KMS-11 (cell line): ENCODE measurements around the gene EFNA3.

Experiments
- H2AFZ ChIP-seq: fragments of 200-600 bp; sonication (generic); 2 replicates; pipeline ENCODE4 v1.6.1; 2016; ENCODE audit warnings: antibody characterized with exemption, mixed run types, low read depth
- H3K27ac ChIP-seq: fragments of 200-600 bp; sonication (generic); 2 replicates; pipeline ENCODE4 v1.6.1; 2016; ENCODE audit warnings: mild to moderate bottlenecking, mixed run types
- H3K27me3 ChIP-seq: fragments of 200-600 bp; sonication (generic); 2 replicates; pipeline ENCODE4 v1.6.1; 2017; ENCODE audit warnings: mild to moderate bottlenecking, low read depth, mixed run types, moderate library complexity; ENCODE audit not compliant: insufficient read depth
- H3K36me3 ChIP-seq: fragments of 200-600 bp; sonication (generic); 2 replicates; pipeline ENCODE4 v1.6.1; 2017; ENCODE audit warnings: mild to moderate bottlenecking, mixed run types; ENCODE audit not compliant: insufficient read depth
- H3K4me1 ChIP-seq: fragments of 200-600 bp; sonication (generic); 2 replicates; pipeline ENCODE4 v1.6.1; 2016; ENCODE audit warnings: mild to moderate bottlenecking, low read depth, mixed run types; ENCODE audit not compliant: poor library complexity, severe bottlenecking
- H3K4me2 ChIP-seq: fragments of 200-600 bp; sonication (generic); 2 replicates; pipeline ENCODE4 v1.7.0; 2016; ENCODE audit warnings: mild to moderate bottlenecking, mixed run types
- H3K4me3 ChIP-seq: fragments of 200-600 bp; sonication (generic); IDR thresholded peaks from 2 replicates; pipeline ENCODE4 v1.6.1; 2017; ENCODE audit warnings: low read depth, low read length, mixed read lengths; ENCODE audit not compliant: insufficient read depth
- H3K79me2 ChIP-seq: fragments of 200-600 bp; sonication (generic); 2 replicates; pipeline ENCODE4 v1.6.1; 2016; ENCODE audit warnings: low read depth, mixed run types; ENCODE audit not compliant: insufficient read depth
- H3K9ac ChIP-seq: fragments of 200-600 bp; sonication (generic); 2 replicates; pipeline ENCODE4 v1.6.1; 2016; ENCODE audit warnings: mild to moderate bottlenecking, mixed run types
- H4K20me1 ChIP-seq: fragments of 200-600 bp; sonication (generic); 2 replicates; pipeline ENCODE4 v1.6.1; 2016; ENCODE audit warnings: mild to moderate bottlenecking, mixed run types; ENCODE audit not compliant: insufficient read depth
- CTCF ChIP-seq: fragments of 200-600 bp; sonication (generic); conservative IDR thresholded peaks from 2 replicates; pipeline ENCODE4 v1.6.1; 2017; ENCODE audit warnings: low read depth, mild to moderate bottlenecking, antibody characterized with exemption, low read length, moderate library complexity, mixed read lengths

The EFNA3 gene

GRCh38 chr1:155037043-155037442, 41.6 kb upstream of the EFNA3 start:
- no peaks in the 10 kb centered on the region for H4K20me1 ChIP-seq
- H3K27me3 ChIP-seq, result peaks cover 27% of the 10 kb centered on the region; the same call in 1 of the 2 replicates
- no peak overlapping the region for H3K4me2 ChIP-seq
- H3K9ac ChIP-seq, result no peak overlapping the region
- TF ChIP-seq CTCF, result no peak
- H3K4me3 ChIP-seq, result no peak overlapping the region
- H2AFZ ChIP-seq, result no peak overlapping the region
- H3K79me2 ChIP-seq, result no peaks in the 10 kb centered on the region
- H3K36me3 ChIP-seq, result no peaks in the 10 kb centered on the region
- no peak overlapping the region for H3K27ac ChIP-seq
- H3K4me1 ChIP-seq, result peaks cover 5% of the 10 kb centered on the region

- Histone ChIP-seq H3K79me2 (no peaks in the 10 kb centered on the region), H3K4me3 (no peak overlapping the region), H3K9ac (no peak overlapping the region), H3K4me2 (no peak overlapping the region), H4K20me1 (no peaks in the 10 kb centered on the region), H3K27me3 (peaks cover 22% of the 10 kb centered on the region; the same call in 1 of the 2 replicates), H2AFZ (no peak overlapping the region), H3K4me1 (peaks cover 5% of the 10 kb centered on the region), H3K27ac (no peak overlapping the region), H3K36me3 (no peaks in the 10 kb centered on the region)
- no peak for TF ChIP-seq CTCF
These were observed 40.7 kb upstream of the EFNA3 start for GRCh38 chr1:155037851-155038441.

- Histone ChIP-seq H3K27ac (no peak overlapping the region), H3K4me2 (no peak overlapping the region), H4K20me1 (no peaks in the 10 kb centered on the region), H3K36me3 (no peaks in the 10 kb centered on the region), H3K4me3 (no peak overlapping the region), H3K27me3 (peaks cover 15% of the 10 kb centered on the region; the same call in 1 of the 2 replicates), H3K9ac (no peak overlapping the region), H2AFZ (no peak overlapping the region), H3K79me2 (no peaks in the 10 kb centered on the region), H3K4me1 (peaks cover 9% of the 10 kb centered on the region)
- TF ChIP-seq CTCF, result no peak
These were observed 39.9 kb upstream of the EFNA3 start for GRCh38 chr1:155038602-155039307.

GRCh38 chr1:155039308-155039669, 39.3 kb upstream of the EFNA3 start:
- Histone ChIP-seq H3K9ac (no peak overlapping the region), H3K79me2 (no peaks in the 10 kb centered on the region), H3K4me2 (no peak overlapping the region), H2AFZ (no peak overlapping the region), H3K4me3 (no peak overlapping the region), H4K20me1 (no peaks in the 10 kb centered on the region), H3K27ac (no peak overlapping the region), H3K4me1 (peaks cover 12% of the 10 kb centered on the region), H3K36me3 (no peaks in the 10 kb centered on the region), H3K27me3 (peaks cover 12% of the 10 kb centered on the region; the same call in 1 of the 2 replicates)
- no peak for TF ChIP-seq CTCF
